Activated naive CD4-positive, alpha-beta T cell treated with anti-CD3 and anti-CD28 coated beads for 36 hours (primary cell): ENCODE measurements around the gene PDCD1LG2. TPM values are rescaled to one million over a fixed set of nuclear protein-coding genes. Genes with fewer than 3 reads are reported as not detected.

Experiments
- CTCF ChIA-PET: fragments of 350-600 bp; sonication (Branson Sonifier 250); formaldehyde crosslinking; loops from one replicate; lab custom pipeline; 2021; ENCODE audit warnings: antibody characterized with exemption; lab: Charles Lee
- DNase-seq: peaks from one replicate; pipeline ENCODE4 v3.0.0-alpha.2; 2020
- H3K27ac Mint-ChIP-seq: one replicate; pipeline ENCODE4 v1.8.0; 2021; ENCODE audit warnings: mild to moderate bottlenecking, mixed read lengths
- H3K27me3 Mint-ChIP-seq: one replicate; pipeline ENCODE4 v1.8.0; 2021; ENCODE audit warnings: low read depth, mixed read lengths
- H3K36me3 Mint-ChIP-seq: one replicate; pipeline ENCODE4 v1.8.0; 2021; ENCODE audit warnings: low read depth, mixed read lengths
- H3K4me1 Mint-ChIP-seq: one replicate; pipeline ENCODE4 v1.8.0; 2021; ENCODE audit warnings: low read depth, mixed read lengths
- H3K4me3 Mint-ChIP-seq: one replicate; pipeline ENCODE4 v1.8.0; 2021; ENCODE audit warnings: mild to moderate bottlenecking, moderate library complexity, mixed read lengths
- H3K9me3 Mint-ChIP-seq: one replicate; pipeline ENCODE4 v1.8.0; 2021; ENCODE audit warnings: mixed read lengths
- intact Hi-C: fragments of 100-400 bp; cut with micrococcal nuclease; formaldehyde crosslinking; loops from one replicate; pipeline ENCODE4 v1.15.1; 2023
- total RNA-seq, 2 experiments: library from RNA; stranded (reverse); gene quantifications; one replicate each; pipeline ENCODE4 v1.2.3, GENCODE V29; 2021

Gene PDCD1LG2
- total RNA-seq, 2 experiments from 2014 or later = 0.10 TPM; not detected in 1

DNA sequence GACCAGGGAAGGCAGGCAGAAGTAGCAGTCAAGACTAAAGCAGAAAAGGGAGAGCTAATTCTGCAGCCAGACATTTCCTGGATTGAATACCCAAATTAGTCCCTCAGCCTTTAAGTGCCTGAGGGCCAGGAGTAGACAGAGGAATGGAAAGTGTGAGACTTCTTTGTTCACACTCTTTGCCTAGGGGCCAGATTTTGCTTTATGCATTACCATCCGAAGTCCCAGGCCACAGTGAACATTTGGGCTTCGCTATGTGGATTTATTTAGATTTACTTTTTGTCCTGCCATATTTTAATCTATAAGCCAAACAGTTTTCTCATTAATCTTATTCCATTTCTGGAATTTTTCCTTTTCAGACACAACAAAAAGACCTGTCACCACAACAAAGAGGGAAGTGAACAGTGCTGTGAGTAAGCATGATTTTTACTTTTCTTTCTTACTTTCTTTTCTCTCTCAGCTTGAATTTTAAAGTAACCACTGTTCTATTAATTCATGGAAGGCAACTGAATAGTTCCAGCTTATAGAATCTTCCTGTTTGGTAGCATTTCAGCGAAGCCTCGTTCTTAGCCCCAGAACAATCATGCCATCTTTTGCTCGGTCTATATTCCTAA, 52.6 kb downstream of the PDCD1LG2 start:
- H3K4me1 Mint-ChIP-seq = peaks cover 43% of the 10 kb centered on the region
- H3K4me3 Mint-ChIP-seq = no peak overlapping the region
- no peaks in the 10 kb centered on the region for H3K27me3 Mint-ChIP-seq
- peaks cover 2% of the 10 kb centered on the region for H3K36me3 Mint-ChIP-seq
- CTCF ChIA-PET = interaction anchor here (1.1 kb wide), 1 partner anchor 8 kb away, joined by 3 read pairs; no protein-coding TSS in a partner anchor
- no peak overlapping the region for H3K27ac Mint-ChIP-seq
- no peaks in the 10 kb centered on the region for H3K9me3 Mint-ChIP-seq
- DNase-seq = no peak
- intact Hi-C loops = loop anchor here (1.0 to 2.0 kb wide), 4 partner anchors 19 to 104 kb away; partner anchors contain the start of gene PDCD1LG2

DNA sequence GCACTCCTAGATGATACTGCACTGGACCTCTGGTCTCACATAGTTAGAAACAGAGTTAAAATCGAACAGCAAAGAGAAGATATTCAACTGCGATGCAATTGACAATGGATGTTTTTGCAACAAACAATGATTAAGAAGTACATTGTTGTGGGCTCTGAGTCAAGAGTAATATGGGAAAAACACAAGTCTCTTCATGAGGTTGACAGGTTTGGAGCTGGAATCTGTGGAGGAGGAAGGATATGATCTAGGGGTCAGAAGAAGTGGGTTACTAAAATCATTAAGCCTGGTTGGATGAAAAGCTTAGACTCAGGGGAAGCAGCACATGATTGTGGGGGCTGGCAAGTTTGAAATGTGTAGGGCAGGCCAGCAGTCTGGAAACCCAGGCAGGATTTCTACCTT, 53.1 kb downstream of the PDCD1LG2 start:
- CTCF ChIA-PET = interaction anchor here (0.6 to 1.3 kb wide), 2 partner anchors 18 to 798 kb away, joined by 3 read pairs; no protein-coding TSS in a partner anchor
- DNase-seq = no peak
- no peak overlapping the region for H3K4me3 Mint-ChIP-seq
- intact Hi-C loops = loop anchor here (1.0 to 2.0 kb wide), 4 partner anchors 19 to 105 kb away; partner anchors contain the start of gene PDCD1LG2
- no peaks in the 10 kb centered on the region for H3K27me3 Mint-ChIP-seq
- peaks cover 2% of the 10 kb centered on the region for H3K36me3 Mint-ChIP-seq
- no peak overlapping the region for H3K27ac Mint-ChIP-seq
- peaks cover 39% of the 10 kb centered on the region for H3K4me1 Mint-ChIP-seq
- H3K9me3 Mint-ChIP-seq = no peaks in the 10 kb centered on the region

DNA sequence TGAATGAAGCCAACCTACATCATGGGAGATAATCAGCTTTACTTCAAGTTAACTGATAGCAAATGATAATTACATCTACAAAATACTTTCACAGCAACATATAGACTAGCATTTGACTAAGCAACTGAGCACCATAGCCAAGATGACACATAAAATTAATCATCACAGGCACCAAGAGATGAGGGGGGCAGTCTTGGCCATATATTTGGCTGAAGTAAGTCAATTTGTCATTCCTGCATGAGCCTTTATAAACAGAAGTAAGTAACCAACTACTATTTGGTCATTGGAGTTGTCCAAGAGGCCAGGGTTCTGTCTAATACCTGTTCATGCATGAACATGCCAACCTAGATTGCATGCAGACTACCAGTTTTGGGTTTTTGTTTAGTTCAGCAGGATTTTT, 53.6 kb downstream of the PDCD1LG2 start:
- Mint-ChIP-seq H3K4me1 (peaks cover 39% of the 10 kb centered on the region), H3K36me3 (no peaks in the 10 kb centered on the region), H3K4me3 (no peak overlapping the region), H3K27ac (no peak overlapping the region), H3K9me3 (no peaks in the 10 kb centered on the region), H3K27me3 (no peaks in the 10 kb centered on the region)
- intact Hi-C loops = loop anchor here (1.0 to 2.0 kb wide), 4 partner anchors 20 to 105 kb away; partner anchors contain the start of gene PDCD1LG2
- no peak for DNase-seq
- CTCF ChIA-PET = interaction anchor here (0.6 to 1.3 kb wide), 4 partner anchors 15 to 798 kb away, joined by 3 to 4 read pairs (median 3); no protein-coding TSS in a partner anchor

DNA sequence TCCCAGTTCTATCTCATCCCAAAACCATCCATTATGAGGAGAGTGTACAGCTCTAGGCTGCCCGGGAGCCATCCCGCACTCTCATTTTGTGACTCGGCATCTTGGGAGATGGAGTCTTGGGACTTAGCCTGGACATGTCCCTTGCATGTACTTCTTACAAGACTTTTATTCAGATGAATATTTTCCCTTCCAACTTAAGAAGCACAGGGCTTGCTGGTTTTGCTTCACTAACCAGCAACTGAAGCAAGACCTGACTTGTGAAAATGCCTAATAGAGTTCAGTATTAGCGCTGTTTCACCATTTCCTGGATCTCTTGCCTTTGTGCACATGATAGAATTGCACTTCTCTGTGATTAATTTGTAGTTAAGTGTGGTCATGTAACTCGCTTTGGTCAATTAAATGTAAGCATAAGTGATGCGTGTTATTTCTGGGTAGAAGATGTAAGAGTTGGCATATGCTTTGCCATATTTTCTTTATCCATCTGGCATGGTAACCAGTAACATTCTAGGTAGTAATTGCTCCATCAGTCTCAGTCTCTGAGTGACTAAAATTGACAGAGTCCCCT, 55.8 kb downstream of the PDCD1LG2 start:
- H3K4me3 Mint-ChIP-seq = no peak overlapping the region
- H3K4me1 Mint-ChIP-seq = peaks cover 41% of the 10 kb centered on the region
- CTCF ChIA-PET = no interaction called here
- DNase-seq = no peak
- no peaks in the 10 kb centered on the region for H3K36me3 Mint-ChIP-seq
- no peaks in the 10 kb centered on the region for H3K9me3 Mint-ChIP-seq
- no peak overlapping the region for H3K27ac Mint-ChIP-seq
- no peaks in the 10 kb centered on the region for H3K27me3 Mint-ChIP-seq
- intact Hi-C loops = no loop called here

DNA sequence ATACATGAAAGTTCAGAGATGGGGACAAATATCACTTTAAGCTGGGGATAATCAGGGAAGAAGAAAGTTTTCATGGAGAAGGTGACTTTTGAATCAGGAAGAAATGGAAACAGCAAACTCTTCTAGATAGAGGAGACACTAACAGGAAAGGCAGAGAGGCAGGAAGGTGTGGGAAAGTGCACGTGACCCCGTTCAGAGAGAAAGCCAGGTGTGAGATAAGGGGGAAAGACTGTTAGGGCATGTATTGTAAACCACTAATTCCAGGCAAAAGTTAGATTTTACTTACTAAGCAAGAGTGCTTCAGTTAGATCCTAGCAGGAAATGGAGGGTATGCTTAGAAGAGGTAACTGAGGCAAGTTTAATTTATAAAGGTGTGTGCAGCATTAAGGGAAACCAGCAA, 58.5 kb downstream of the PDCD1LG2 start:
- no peak overlapping the region for H3K27ac Mint-ChIP-seq
- H3K36me3 Mint-ChIP-seq = no peaks in the 10 kb centered on the region
- H3K9me3 Mint-ChIP-seq = no peaks in the 10 kb centered on the region
- no peaks in the 10 kb centered on the region for H3K27me3 Mint-ChIP-seq
- DNase-seq = no peak
- H3K4me3 Mint-ChIP-seq = no peak overlapping the region
- CTCF ChIA-PET = interaction anchor here (0.9 to 1.5 kb wide), 3 partner anchors 16 to 127 kb away, joined by 3 read pairs; no protein-coding TSS in a partner anchor
- intact Hi-C loops = no loop called here
- peaks cover 22% of the 10 kb centered on the region for H3K4me1 Mint-ChIP-seq

DNA sequence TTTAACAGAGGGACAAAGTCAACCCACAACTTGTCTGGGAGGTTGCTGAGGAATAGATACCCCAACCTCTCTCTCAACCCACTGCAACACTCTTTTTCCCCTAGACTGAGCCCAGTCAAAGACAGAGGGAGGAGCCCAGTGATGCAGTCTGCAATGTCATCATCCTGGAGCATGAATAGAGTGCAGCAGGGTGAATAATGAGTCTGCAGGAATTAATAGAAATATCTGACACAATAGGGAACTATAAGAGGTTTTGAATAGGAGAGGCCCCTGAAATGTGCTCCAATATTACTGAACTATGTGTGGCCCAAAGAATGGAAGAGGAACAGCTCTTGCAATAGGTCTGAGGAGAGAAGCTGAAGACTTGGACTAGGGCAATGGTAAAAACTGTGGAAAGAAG, 59.1 kb downstream of the PDCD1LG2 start:
- intact Hi-C loops = no loop called here
- Mint-ChIP-seq H3K4me1 (peaks cover 22% of the 10 kb centered on the region), H3K4me3 (no peak overlapping the region), H3K36me3 (no peaks in the 10 kb centered on the region), H3K27me3 (no peaks in the 10 kb centered on the region), H3K9me3 (no peaks in the 10 kb centered on the region), H3K27ac (no peak overlapping the region)
- CTCF ChIA-PET = interaction anchor here (1.1 to 1.5 kb wide), 4 partner anchors 15 to 48 kb away, joined by 3 read pairs; no protein-coding TSS in a partner anchor
- no peak for DNase-seq

DNA sequence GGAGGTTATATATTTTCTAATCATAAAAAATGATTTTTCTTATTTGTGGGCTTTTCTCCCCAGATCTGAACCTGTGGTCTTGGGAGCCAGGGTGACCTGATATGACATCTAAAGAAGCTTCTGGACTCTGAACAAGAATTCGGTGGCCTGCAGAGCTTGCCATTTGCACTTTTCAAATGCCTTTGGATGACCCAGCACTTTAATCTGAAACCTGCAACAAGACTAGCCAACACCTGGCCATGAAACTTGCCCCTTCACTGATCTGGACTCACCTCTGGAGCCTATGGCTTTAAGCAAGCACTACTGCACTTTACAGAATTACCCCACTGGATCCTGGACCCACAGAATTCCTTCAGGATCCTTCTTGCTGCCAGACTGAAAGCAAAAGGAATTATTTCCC, 59.6 kb downstream of the PDCD1LG2 start:
- Mint-ChIP-seq H3K4me3 (no peak overlapping the region), H3K27me3 (no peaks in the 10 kb centered on the region), H3K36me3 (no peaks in the 10 kb centered on the region), H3K4me1 (peaks cover 19% of the 10 kb centered on the region), H3K27ac (no peak overlapping the region), H3K9me3 (no peaks in the 10 kb centered on the region)
- intact Hi-C loops = no loop called here
- no peak for DNase-seq
- CTCF ChIA-PET = interaction anchor here (1.1 to 1.6 kb wide), 5 partner anchors 8 to 49 kb away, joined by 3 read pairs; no protein-coding TSS in a partner anchor

DNA sequence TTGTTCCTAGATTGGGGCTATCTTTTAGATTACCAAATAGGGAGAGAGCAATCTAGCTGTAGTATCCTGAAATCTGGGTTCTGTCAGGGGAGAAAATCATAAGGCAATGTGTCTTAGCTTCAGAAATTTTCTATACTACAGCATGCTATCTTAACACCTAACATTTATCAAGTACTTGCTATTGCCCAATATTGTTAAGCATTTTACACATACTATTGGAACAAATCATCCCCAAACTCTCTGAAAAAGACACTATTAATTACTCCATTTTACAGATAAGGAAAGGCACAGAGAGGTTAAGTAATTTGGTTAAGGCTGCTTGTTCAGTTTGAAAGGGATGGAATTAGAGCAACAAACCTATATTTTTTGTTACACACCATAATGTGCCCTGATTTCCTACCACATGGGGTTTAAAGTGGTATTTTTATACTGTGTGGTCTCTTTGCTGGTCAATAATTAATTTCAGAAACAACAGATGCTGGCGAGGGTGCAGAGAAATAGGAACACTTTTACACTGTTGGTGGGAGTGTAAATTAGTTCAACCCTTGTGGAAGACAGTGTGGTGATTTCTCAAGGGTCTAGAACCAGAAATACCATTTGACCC, 61.4 kb downstream of the PDCD1LG2 start:
- DNase-seq = no peak
- Mint-ChIP-seq H3K36me3 (no peaks in the 10 kb centered on the region), H3K4me3 (no peak overlapping the region), H3K27ac (no peak overlapping the region), H3K9me3 (no peaks in the 10 kb centered on the region), H3K27me3 (no peaks in the 10 kb centered on the region), H3K4me1 (peaks cover 19% of the 10 kb centered on the region)
- CTCF ChIA-PET = interaction anchor here (1.3 to 1.6 kb wide), 2 partner anchors 10 to 53 kb away, joined by 3 read pairs; no protein-coding TSS in a partner anchor
- intact Hi-C loops = no loop called here

DNA sequence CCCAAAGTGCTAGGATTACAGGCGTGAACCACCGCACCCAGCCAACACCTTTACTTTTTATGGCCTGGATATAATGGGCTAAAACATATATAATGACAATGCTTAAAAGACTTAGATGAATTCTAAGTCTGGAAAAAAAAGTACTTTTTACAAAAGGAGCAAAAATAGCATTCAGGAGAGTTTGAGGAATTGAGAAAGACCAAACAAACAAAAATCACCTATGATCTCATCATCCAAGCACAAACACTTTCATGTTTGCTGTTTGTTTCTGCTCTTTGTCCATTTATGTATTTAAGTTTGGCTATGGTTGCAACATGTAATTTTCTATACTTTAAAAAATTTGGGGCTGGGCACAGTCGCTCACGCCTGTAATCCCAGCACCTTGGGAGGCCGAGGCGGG, 63.8 kb downstream of the PDCD1LG2 start:
- H3K9me3 Mint-ChIP-seq = no peaks in the 10 kb centered on the region
- peaks cover 23% of the 10 kb centered on the region for H3K4me1 Mint-ChIP-seq
- H3K27me3 Mint-ChIP-seq = no peaks in the 10 kb centered on the region
- no peaks in the 10 kb centered on the region for H3K36me3 Mint-ChIP-seq
- H3K27ac Mint-ChIP-seq = no peak overlapping the region
- intact Hi-C loops = no loop called here
- no peak overlapping the region for H3K4me3 Mint-ChIP-seq
- no peak for DNase-seq
- CTCF ChIA-PET = interaction anchor here (0.7 kb wide), 1 partner anchor 25 kb away, joined by 5 read pairs; no protein-coding TSS in a partner anchor

DNA sequence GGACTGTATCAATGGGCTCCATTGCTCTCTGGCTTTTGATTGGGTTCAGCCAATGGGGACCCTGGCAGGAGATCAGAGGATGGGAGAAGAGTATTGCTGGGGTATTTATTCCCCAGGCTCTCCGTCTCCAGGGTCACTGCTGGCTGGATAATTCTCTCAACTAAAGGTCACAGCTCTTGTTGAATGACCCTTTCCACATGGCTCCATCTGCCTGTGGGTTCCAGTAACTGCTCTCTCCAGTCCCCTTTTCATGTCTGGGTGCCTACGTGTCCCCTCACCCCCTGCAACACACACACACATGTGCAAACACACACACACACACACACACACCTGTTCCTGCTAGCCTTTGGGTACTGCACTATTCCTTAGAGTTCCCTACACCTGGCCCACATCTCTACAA, 64.7 kb downstream of the PDCD1LG2 start:
- H3K4me1 Mint-ChIP-seq = peaks cover 21% of the 10 kb centered on the region
- no peaks in the 10 kb centered on the region for H3K36me3 Mint-ChIP-seq
- no peaks in the 10 kb centered on the region for H3K9me3 Mint-ChIP-seq
- CTCF ChIA-PET = interaction anchor here (0.6 to 1.0 kb wide), 4 partner anchors 25 to 389 kb away, joined by 3 to 5 read pairs (median 3); no protein-coding TSS in a partner anchor
- intact Hi-C loops = no loop called here
- H3K27me3 Mint-ChIP-seq = no peaks in the 10 kb centered on the region
- no peak for DNase-seq
- H3K4me3 Mint-ChIP-seq = no peak overlapping the region
- H3K27ac Mint-ChIP-seq = no peak overlapping the region

DNA sequence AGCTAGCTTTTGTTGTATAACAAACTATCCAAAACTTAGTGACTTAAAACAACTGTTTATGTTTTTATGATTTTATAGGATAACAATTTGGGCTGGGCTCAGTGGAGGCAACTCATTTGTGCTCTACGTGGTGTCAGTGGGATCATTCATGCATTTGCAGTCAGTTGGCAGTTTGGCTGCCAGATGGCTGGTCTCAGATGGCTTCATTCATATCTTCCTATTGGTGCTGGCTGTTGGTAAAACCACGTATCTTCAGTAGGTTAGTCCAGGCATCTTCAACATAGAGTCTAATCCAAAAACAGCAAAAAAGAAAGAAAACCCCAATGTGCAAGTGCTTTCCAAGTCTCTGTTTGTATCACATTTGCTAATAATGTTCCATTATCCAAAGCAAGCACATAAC, 66.9 kb downstream of the PDCD1LG2 start:
- no peak for DNase-seq
- Mint-ChIP-seq H3K9me3 (peaks cover 3% of the 10 kb centered on the region), H3K4me3 (no peak overlapping the region), H3K36me3 (no peaks in the 10 kb centered on the region), H3K27ac (no peak overlapping the region), H3K27me3 (no peaks in the 10 kb centered on the region), H3K4me1 (peaks cover 28% of the 10 kb centered on the region)
- CTCF ChIA-PET = interaction anchor here (3.3 kb wide), 1 partner anchor 12 kb away, joined by 13 read pairs; no protein-coding TSS in a partner anchor
- intact Hi-C loops = no loop called here

DNA sequence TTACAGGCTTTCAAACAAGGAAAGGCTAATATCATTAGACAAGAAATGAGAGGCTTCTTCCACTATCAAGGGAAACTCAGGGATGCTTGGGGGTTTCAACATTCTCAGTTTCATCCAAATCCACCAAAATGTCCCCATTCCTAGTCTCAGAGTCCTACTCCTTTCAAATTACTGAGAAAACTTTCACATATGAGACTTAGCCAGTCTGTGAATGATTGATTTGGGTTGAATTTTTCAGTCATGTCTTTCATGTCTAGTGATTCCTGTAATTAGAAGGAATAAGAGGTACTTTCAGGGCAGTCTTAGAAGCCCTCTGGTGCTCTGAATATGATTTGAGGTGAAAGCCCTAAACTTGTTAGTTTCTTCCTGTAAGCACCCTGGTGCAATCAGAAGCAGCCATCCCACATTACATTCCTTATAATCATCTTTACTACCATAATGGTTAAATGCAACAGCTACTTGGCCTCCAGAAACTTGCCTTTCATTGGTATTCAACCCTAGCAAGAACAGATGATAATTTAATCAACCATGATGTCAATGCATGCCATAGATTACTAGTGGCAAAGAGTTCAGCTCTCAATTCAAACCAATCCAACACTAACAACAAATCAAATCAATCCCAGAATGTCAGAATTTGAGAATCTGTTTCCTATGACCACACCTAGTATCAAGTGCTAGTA, 67.8 kb downstream of the PDCD1LG2 start:
- H3K27ac Mint-ChIP-seq = no peak overlapping the region
- intact Hi-C loops = loop anchor here (1.0 kb wide), 1 partner anchor 119 kb away; no protein-coding TSS in a partner anchor
- CTCF ChIA-PET = interaction anchor here (3.3 kb wide), 1 partner anchor 11 kb away, joined by 13 read pairs; no protein-coding TSS in a partner anchor
- no peak for DNase-seq
- no peaks in the 10 kb centered on the region for H3K27me3 Mint-ChIP-seq
- H3K36me3 Mint-ChIP-seq = no peaks in the 10 kb centered on the region
- H3K9me3 Mint-ChIP-seq = peaks cover 3% of the 10 kb centered on the region
- H3K4me3 Mint-ChIP-seq = no peak overlapping the region
- peaks cover 33% of the 10 kb centered on the region for H3K4me1 Mint-ChIP-seq
